ENCODE measurements around the gene GGT6.

- TF ChIP-seq, protein P1, sequence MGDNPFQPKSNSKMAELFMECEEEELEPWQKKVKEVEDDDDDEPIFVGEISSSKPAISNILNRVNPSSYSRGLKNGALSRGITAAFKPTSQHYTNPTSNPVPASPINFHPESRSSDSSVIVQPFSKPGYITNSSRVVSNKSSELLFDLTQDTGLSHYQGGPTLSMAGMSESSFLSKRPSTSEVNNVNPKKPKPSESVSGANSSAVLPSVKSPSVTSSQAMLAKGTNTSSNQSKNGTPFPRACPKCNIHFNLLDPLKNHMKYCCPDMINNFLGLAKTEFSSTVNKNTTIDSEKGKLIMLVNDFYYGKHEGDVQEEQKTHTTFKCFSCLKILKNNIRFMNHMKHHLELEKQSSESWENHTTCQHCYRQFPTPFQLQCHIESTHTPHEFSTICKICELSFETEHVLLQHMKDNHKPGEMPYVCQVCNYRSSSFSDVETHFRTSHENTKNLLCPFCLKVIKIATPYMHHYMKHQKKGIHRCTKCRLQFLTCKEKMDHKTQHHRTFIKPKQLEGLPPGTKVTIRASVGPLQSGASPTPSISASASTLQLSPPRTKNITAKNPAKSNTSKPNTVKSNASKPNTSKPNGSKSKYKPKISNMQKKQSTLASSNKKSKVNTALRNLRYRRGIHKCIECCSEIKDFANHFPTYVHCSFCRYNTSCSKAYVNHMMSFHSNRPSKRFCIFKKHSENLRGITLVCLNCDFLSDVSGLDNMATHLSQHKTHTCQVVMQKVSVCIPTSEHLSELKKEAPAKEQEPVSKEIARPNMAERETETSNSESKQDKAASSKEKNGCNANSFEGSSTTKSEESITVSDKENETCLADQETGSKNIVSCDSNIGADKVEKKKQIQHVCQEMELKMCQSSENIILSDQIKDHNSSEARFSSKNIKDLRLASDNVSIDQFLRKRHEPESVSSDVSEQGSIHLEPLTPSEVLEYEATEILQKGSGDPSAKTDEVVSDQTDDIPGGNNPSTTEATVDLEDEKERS (CRISPR knock-in tag; IDR thresholded peaks at IDR 0.05), result no peak
- TF ChIP-seq CHD2 (IDR thresholded peaks at IDR 0.05; ENCODE audit: low read depth, low read length) (no peak), POLR2AphosphoS2 (IDR thresholded peaks at IDR 0.05; ENCODE audit: low read depth, low read length) (no peak), RFX1 (IDR thresholded peaks at IDR 0.05) (no peak), EHMT2 (IDR thresholded peaks at IDR 0.05; ENCODE audit: borderline replicate concordance, low read depth, low read length) (no peak)
- TF ChIP-seq, protein P2, sequence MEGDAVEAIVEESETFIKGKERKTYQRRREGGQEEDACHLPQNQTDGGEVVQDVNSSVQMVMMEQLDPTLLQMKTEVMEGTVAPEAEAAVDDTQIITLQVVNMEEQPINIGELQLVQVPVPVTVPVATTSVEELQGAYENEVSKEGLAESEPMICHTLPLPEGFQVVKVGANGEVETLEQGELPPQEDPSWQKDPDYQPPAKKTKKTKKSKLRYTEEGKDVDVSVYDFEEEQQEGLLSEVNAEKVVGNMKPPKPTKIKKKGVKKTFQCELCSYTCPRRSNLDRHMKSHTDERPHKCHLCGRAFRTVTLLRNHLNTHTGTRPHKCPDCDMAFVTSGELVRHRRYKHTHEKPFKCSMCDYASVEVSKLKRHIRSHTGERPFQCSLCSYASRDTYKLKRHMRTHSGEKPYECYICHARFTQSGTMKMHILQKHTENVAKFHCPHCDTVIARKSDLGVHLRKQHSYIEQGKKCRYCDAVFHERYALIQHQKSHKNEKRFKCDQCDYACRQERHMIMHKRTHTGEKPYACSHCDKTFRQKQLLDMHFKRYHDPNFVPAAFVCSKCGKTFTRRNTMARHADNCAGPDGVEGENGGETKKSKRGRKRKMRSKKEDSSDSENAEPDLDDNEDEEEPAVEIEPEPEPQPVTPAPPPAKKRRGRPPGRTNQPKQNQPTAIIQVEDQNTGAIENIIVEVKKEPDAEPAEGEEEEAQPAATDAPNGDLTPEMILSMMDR (CRISPR knock-in tag; IDR thresholded peaks at IDR 0.05), result no peak
Measured at GRCh38 chr17:4588391-4588790, 28.0 kb upstream of the GGT6 start.
